HCT116 (cell line): Measurements from ENCODE around the gene SLC15A5. TPM values are rescaled to one million over a fixed set of nuclear protein-coding genes. Genes with fewer than 3 reads are reported as not detected.

Source experiments
- ATAC-seq: fragments of 200-7000 bp; cut with Tn5 transposase; 2 replicates; pipeline ENCODE4 v1.9.1; 2020; ENCODE audit warnings: mild to moderate bottlenecking, moderate library complexity
- BruUV-seq: library from RNA; stranded (reverse); fragments of 400-500 nt; replicated peaks from 2 replicates; lab custom pipeline; 2021; lab: Mats Ljungman, UMichigan
- CTCF ChIA-PET: fragments of 300-600 bp; sonication (Branson Sonifier 250); formaldehyde crosslinking; loops from one replicate; lab custom pipeline; 2021; ENCODE audit warnings: antibody characterized with exemption; lab: Charles Lee
- POLR2A ChIA-PET: fragments of 300-600, 350-600 bp; sonication (Branson Sonifier 250); formaldehyde crosslinking; loops from one replicate; lab custom pipeline; 2021; ENCODE audit warnings: antibody characterized with exemption; lab: Charles Lee
- RAD21 ChIA-PET, 2 experiments: fragments of 300-600 bp; sonication (Branson Sonifier 250); formaldehyde crosslinking; loops; one replicate each; lab custom pipeline; 2023; ENCODE audit warnings: low total read pairs in 2 of 2; ENCODE audit not compliant: uncharacterized antibody in 2 of 2, unreplicated experiment in 2 of 2, low non-redundant PET in 1 of 2; lab: Charles Lee
- DNase-seq: peaks from one replicate; pipeline ENCODE4 v3.0.0-alpha.2; 2010; ENCODE audit warnings: low read depth, low spot score
- H2AFZ ChIP-seq: fragments of 200-600 bp; shearing (Covaris generic), sonication (generic); 2 replicates; pipeline ENCODE4 v1.6.1; 2017; ENCODE audit warnings: low read depth, mixed run types, mixed read lengths, antibody characterized with exemption, low read length; ENCODE audit not compliant: poor library complexity, severe bottlenecking
- H3K27ac ChIP-seq: 2 replicates; pipeline ENCODE4 v1.5.1; 2012; ENCODE audit warnings: low read depth, low read length
- H3K27me3 ChIP-seq: fragments of 200-600 bp; sonication (generic); 2 replicates; pipeline ENCODE4 v1.6.1; 2016; ENCODE audit warnings: mixed run types, low read length, mixed read lengths; ENCODE audit not compliant: insufficient read depth
- H3K36me3 ChIP-seq, 2 experiments: fragments of 200-500 bp in 1 of 2; fragments of 200-600 bp in 1 of 2; sonication (Bioruptor generic) in 1 of 2; sonication (generic) in 1 of 2; 2 replicates each; pipeline versions ENCODE4 v1.5.1 to v1.6.1; 2014 to 2016; ENCODE audit warnings: low read length in 2 of 2, inconsistent platforms in 1 of 2, mixed read lengths in 1 of 2, mixed run types in 1 of 2; ENCODE audit not compliant: insufficient read depth in 2 of 2, control insufficient read depth in 1 of 2
- H3K4me1 ChIP-seq, 2 experiments: fragments of 200-600 bp in 1 of 2; sonication (generic) in 1 of 2; 2 replicates each; pipeline versions ENCODE4 v1.5.1 to v1.6.1; 2012 to 2017; ENCODE audit warnings: low read length in 2 of 2, inconsistent platforms in 1 of 2, mild to moderate bottlenecking in 1 of 2, mixed read lengths in 1 of 2, mixed run types in 1 of 2, moderate library complexity in 1 of 2; ENCODE audit not compliant: insufficient read depth in 2 of 2, control insufficient read depth in 1 of 2
- H3K4me2 ChIP-seq: fragments of 200-600 bp; sonication (generic); 2 replicates; pipeline ENCODE4 v1.6.1; 2017; ENCODE audit warnings: mixed run types, low read length, mixed read lengths
- H3K4me3 ChIP-seq, 2 experiments: fragments of 200-600 bp in 1 of 2; sonication (generic) in 1 of 2; replicated peaks in 1 of 2; 2 replicates each; pipeline ENCODE4 v1.5.1; 2011 to 2016; ENCODE audit warnings: low read length in 2 of 2, control low read depth in 1 of 2, low read depth in 1 of 2, mild to moderate bottlenecking in 1 of 2, mixed read lengths in 1 of 2, mixed run types in 1 of 2
- H3K79me2 ChIP-seq: fragments of 200-600 bp; sonication (generic); 2 replicates; pipeline ENCODE4 v1.6.1; 2017; ENCODE audit warnings: mild to moderate bottlenecking, mixed run types, low read length, moderate library complexity, mixed read lengths; ENCODE audit not compliant: insufficient read depth
- H3K9ac ChIP-seq: fragments of 200-600 bp; sonication (generic); 2 replicates; pipeline ENCODE4 v1.6.1; 2016; ENCODE audit warnings: low read length, mixed read lengths
- H3K9me2 ChIP-seq: fragments of 200-600 bp; sonication (generic), shearing (Covaris generic); 2 replicates; pipeline ENCODE4 v1.6.1; 2017; ENCODE audit warnings: mixed run types, mild to moderate bottlenecking, moderate library complexity; ENCODE audit not compliant: insufficient read depth
- H3K9me3 ChIP-seq, 2 experiments: fragments of 200-500 bp in 1 of 2; fragments of 200-600 bp in 1 of 2; sonication (Bioruptor generic) in 1 of 2; sonication (generic) in 1 of 2; 2 replicates each; pipeline ENCODE4 v1.6.1; 2014 to 2017; ENCODE audit warnings: low read length in 2 of 2, mixed read lengths in 2 of 2, inconsistent platforms in 1 of 2, low read depth in 1 of 2, mild to moderate bottlenecking in 1 of 2, mixed run types in 1 of 2, moderate library complexity in 1 of 2; ENCODE audit not compliant: control insufficient read depth in 1 of 2, insufficient read depth in 1 of 2
- H4K20me1 ChIP-seq: fragments of 200-600 bp; sonication (generic), shearing (Covaris generic); 2 replicates; pipeline ENCODE4 v1.6.1; 2017; ENCODE audit warnings: mixed run types, mild to moderate bottlenecking, moderate library complexity; ENCODE audit not compliant: insufficient read depth
- CEBPB ChIP-seq: IDR thresholded peaks from 2 replicates; pipeline ENCODE4 v1.6.1; 2012; ENCODE audit warnings: low read depth
- CTCF ChIP-seq, 3 experiments: fragments of 200-600 bp in 1 of 3; sonication (generic) in 1 of 3; IDR thresholded peaks in 2 of 3; conservative IDR thresholded peaks in 1 of 3; 2 replicates each; pipeline ENCODE4 v1.5.1; 2012 to 2017; ENCODE audit warnings: low read depth in 2 of 3, low read length in 2 of 3, antibody characterized with exemption in 1 of 3, borderline replicate concordance in 1 of 3, control low read depth in 1 of 3, mild to moderate bottlenecking in 1 of 3, mixed read lengths in 1 of 3, mixed run types in 1 of 3, moderate library complexity in 1 of 3; ENCODE audit not compliant: insufficient read depth in 1 of 3
- EZH2 ChIP-seq: fragments of 200-600 bp; sonication (generic); IDR thresholded peaks from 2 replicates; pipeline ENCODE4 v1.6.1; 2017; ENCODE audit warnings: antibody characterized with exemption, mixed run types
- EZH2phosphoT487 ChIP-seq: fragments of 200-600 bp; IDR thresholded peaks from 2 replicates; pipeline ENCODE4 v1.6.1; 2018; ENCODE audit warnings: antibody characterized with exemption, borderline replicate concordance
- FOSL1 ChIP-seq: IDR thresholded peaks from 2 replicates; pipeline ENCODE4 v1.6.1; 2012; ENCODE audit warnings: low read depth
- JUND ChIP-seq: IDR thresholded peaks from 2 replicates; pipeline ENCODE4 v1.6.1; 2012
- MAX ChIP-seq: IDR thresholded peaks from 2 replicates; pipeline ENCODE4 v1.6.1; 2012
- POLR2A ChIP-seq: IDR thresholded peaks from 2 replicates; pipeline ENCODE4 v1.7.0; 2011; ENCODE audit warnings: borderline replicate concordance; ENCODE audit not compliant: insufficient read depth, insufficient read length; ENCODE audit errors: extremely low read depth
- RAD21 ChIP-seq: IDR thresholded peaks from 2 replicates; pipeline ENCODE4 v1.6.1; 2012; ENCODE audit warnings: low read depth, mild to moderate bottlenecking
- REST ChIP-seq: IDR thresholded peaks from 2 replicates; pipeline ENCODE4 v1.6.1; 2012; ENCODE audit warnings: low read depth
- SIN3A ChIP-seq: IDR thresholded peaks from 2 replicates; pipeline ENCODE4 v1.6.1; 2012; ENCODE audit warnings: low read depth
- ZNF274 ChIP-seq: fragments of 200-500 bp; sonication (Bioruptor generic); IDR thresholded peaks from 2 replicates; pipeline ENCODE4 v1.6.1; 2014; ENCODE audit warnings: mild to moderate bottlenecking, low read depth, low read length, inconsistent platforms
- intact Hi-C: fragments of 100-400 bp; cut with micrococcal nuclease; formaldehyde crosslinking; loops from 2 replicates; pipeline ENCODE4 v1.10.0; 2022
- total RNA-seq: library from RNA; stranded (reverse); gene quantifications from one replicate; pipeline ENCODE4 v1.2.1, GENCODE V29; 2021; ENCODE audit not compliant: unreplicated experiment

SLC15A5 gene
- total RNA-seq, 1 experiment from 2014 or later, result not detected

- BruUV-seq, result no TSS peak
- Histone ChIP-seq H3K9me3 (no peaks in the 10 kb centered on the region), H3K9ac (no peak overlapping the region), H3K4me2 (no peak overlapping the region), H3K27me3 (no peaks in the 10 kb centered on the region), H2AFZ (no peak overlapping the region), H3K79me2 (no peaks in the 10 kb centered on the region), H3K4me3 (no peak overlapping the region), H3K36me3 (no peaks in the 10 kb centered on the region), H3K9me2 (no peaks in the 10 kb centered on the region), H3K4me1 (no peaks in the 10 kb centered on the region), H4K20me1 (no peaks in the 10 kb centered on the region), H3K27ac (no peak overlapping the region)
- ChIA-PET RAD21 (no interaction called here), CTCF (no interaction called here), POLR2A (no interaction called here)
- ATAC-seq, result no peak
- DNase-seq, result no peak
- TF ChIP-seq RAD21 (no peak), ZNF274 (no peak), CEBPB (no peak), REST (no peak), EZH2phosphoT487 (no peak), SIN3A (no peak), POLR2A (no peak), EZH2 (no peak), JUND (no peak), CTCF (IDR thresholded peaks at IDR 0.05 in 2 of 3, conservative IDR thresholded peaks at IDR 0.05 in 1 of 3; ENCODE audit: borderline replicate concordance in 1 of 3, insufficient read depth in 1 of 3, low read depth in 2 of 3, low read length in 2 of 3) (no peak), MAX (no peak), FOSL1 (no peak)
- intact Hi-C loops, result loop anchor here (10.0 kb wide), 2 partner anchors 757 to 1477 kb away; no protein-coding TSS in a partner anchor
Measured at GRCh38 chr12:16168078-16168477, 109.4 kb downstream of the SLC15A5 start.
